HEK293T (cell line): Measurements from ENCODE around the gene NPPA.

Source experiments
- CTCF ChIA-PET: fragments of 350-600 bp; formaldehyde crosslinking; extraction: SDS; loops from one replicate; lab custom pipeline; 2021; ENCODE audit warnings: antibody characterized with exemption, inconsistent platforms; lab: Yijun Ruan, JAX
- POLR2A ChIA-PET: fragments of 350-600 bp; formaldehyde crosslinking; extraction: SDS; loops from one replicate; lab custom pipeline; 2020; ENCODE audit warnings: antibody characterized with exemption, inconsistent platforms; lab: Yijun Ruan, JAX
- DNase-seq: peaks from one replicate; pipeline ENCODE4 v3.0.0; 2012; ENCODE audit warnings: mixed read lengths; ENCODE audit errors: extremely low spot score
- ARNT ChIP-seq: fragments of 450-650 bp; IDR thresholded peaks from 2 replicates; pipeline ENCODE4 v1.6.1; 2017; ENCODE audit warnings: mild to moderate bottlenecking
- BHLHE40 ChIP-seq: fragments of 450-650 bp; IDR thresholded peaks from 2 replicates; pipeline ENCODE4 v1.6.1; 2016; ENCODE audit warnings: mild to moderate bottlenecking, moderate library complexity, borderline replicate concordance
- CTBP1 ChIP-seq: fragments of 450-650 bp; IDR thresholded peaks from 2 replicates; pipeline ENCODE4 v1.6.1; 2016; ENCODE audit warnings: borderline replicate concordance
- ELF4 ChIP-seq: fragments of 450-650 bp; IDR thresholded peaks from 2 replicates; pipeline ENCODE4 v1.6.1; 2017; ENCODE audit warnings: antibody characterized with exemption
- FOXA1 ChIP-seq: fragments of 450-650 bp; IDR thresholded peaks from 2 replicates; pipeline ENCODE4 v1.6.1; 2016; ENCODE audit warnings: mild to moderate bottlenecking
- FOXK2 ChIP-seq: fragments of 450-650 bp; IDR thresholded peaks from 2 replicates; pipeline ENCODE4 v1.6.1; 2016; ENCODE audit warnings: mild to moderate bottlenecking
- FOXM1 ChIP-seq: fragments of 450-650 bp; IDR thresholded peaks from 2 replicates; pipeline ENCODE4 v1.6.1; 2017; ENCODE audit warnings: mild to moderate bottlenecking, borderline replicate concordance
- HDGF ChIP-seq: fragments of 450-650 bp; IDR thresholded peaks from 2 replicates; pipeline ENCODE4 v1.6.1; 2017; ENCODE audit warnings: antibody characterized with exemption, borderline replicate concordance
- L3MBTL2 ChIP-seq: fragments of 450-650 bp; conservative IDR thresholded peaks from 2 replicates; pipeline ENCODE4 v1.6.1; 2016; ENCODE audit warnings: mild to moderate bottlenecking
- LEF1 ChIP-seq: fragments of 450-650 bp; IDR thresholded peaks from 2 replicates; pipeline ENCODE4 v1.6.1; 2017; ENCODE audit warnings: mild to moderate bottlenecking, borderline replicate concordance
- NFRKB ChIP-seq: fragments of 450-650 bp; IDR thresholded peaks from 2 replicates; pipeline ENCODE4 v1.6.1; 2016; ENCODE audit warnings: mild to moderate bottlenecking, moderate library complexity
- SP1 ChIP-seq: fragments of 450-650 bp; IDR thresholded peaks from 2 replicates; pipeline ENCODE4 v1.6.1; 2017
- SUZ12 ChIP-seq: fragments of 450-650 bp; IDR thresholded peaks from 2 replicates; pipeline ENCODE4 v1.6.1; 2016; ENCODE audit warnings: mild to moderate bottlenecking
- TARDBP ChIP-seq: fragments of 450-650 bp; IDR thresholded peaks from 2 replicates; pipeline ENCODE4 v1.6.1; 2016
- ZNF384 ChIP-seq: fragments of 450-650 bp; IDR thresholded peaks from 2 replicates; pipeline ENCODE4 v1.6.1; 2016
- TF ChIP-seq, protein P1 (sequence below): fragments of 450-650 bp; IDR thresholded peaks from 2 replicates; pipeline ENCODE4 v1.6.1; 2016

NPPA gene

GRCh38 chr1:11858613-11858967, 11.0 kb upstream of the NPPA start, which contains the start of gene NPPB:
TSS of gene NPPB (minus strand) at chr1:11858945. CDS start at chr1:11858833, 112 bp downstream.
- POLR2A ChIA-PET: interaction anchor here (1.4 kb wide), 1 partner anchor 50 kb away, joined by 4 read pairs; no protein-coding TSS in a partner anchor
- DNase-seq: no peak
- CTCF ChIA-PET: no interaction called here
- TF ChIP-seq LEF1 (no peak), ZNF384 (no peak), SP1 (no peak), ARNT (no peak), NFRKB (no peak), SUZ12 (no peak), FOXK2 (no peak), L3MBTL2 (no peak), HDGF (no peak), TARDBP (no peak)

DNA sequence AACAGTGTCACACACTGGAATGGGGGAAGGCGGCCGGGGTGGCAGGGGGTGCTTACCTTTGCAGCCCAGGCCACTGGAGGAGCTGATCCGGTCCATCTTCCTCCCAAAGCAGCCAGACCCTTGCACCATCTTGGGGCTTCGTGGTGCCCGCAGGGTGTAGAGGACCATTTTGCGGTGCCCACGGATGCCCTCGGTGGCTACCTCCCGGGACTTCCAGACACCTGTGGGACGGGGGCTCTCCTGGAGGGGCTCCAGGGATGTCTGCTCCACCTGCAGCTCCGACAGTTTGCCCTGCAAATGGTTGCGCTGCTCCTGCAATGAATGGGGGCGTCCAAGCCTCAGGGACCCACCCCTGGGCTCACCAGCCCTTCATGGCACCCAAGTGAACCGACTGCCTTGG, 10.6 kb upstream of the NPPA start:
- ChIA-PET CTCF (no interaction called here), POLR2A (interaction anchor here (1.4 kb wide), 1 partner anchor 51 kb away, joined by 4 read pairs; no protein-coding TSS in a partner anchor)
- TF ChIP-seq SP1: no peak
- no peak for TF ChIP-seq ELF4
- TF ChIP-seq CTBP1: no peak
- TF ChIP-seq LEF1: no peak
- TF ChIP-seq, protein P1, sequence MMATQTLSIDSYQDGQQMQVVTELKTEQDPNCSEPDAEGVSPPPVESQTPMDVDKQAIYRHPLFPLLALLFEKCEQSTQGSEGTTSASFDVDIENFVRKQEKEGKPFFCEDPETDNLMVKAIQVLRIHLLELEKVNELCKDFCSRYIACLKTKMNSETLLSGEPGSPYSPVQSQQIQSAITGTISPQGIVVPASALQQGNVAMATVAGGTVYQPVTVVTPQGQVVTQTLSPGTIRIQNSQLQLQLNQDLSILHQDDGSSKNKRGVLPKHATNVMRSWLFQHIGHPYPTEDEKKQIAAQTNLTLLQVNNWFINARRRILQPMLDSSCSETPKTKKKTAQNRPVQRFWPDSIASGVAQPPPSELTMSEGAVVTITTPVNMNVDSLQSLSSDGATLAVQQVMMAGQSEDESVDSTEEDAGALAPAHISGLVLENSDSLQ: no peak
- no peak for TF ChIP-seq NFRKB
- no peak for TF ChIP-seq ZNF384
- TF ChIP-seq FOXM1: no peak
- TF ChIP-seq FOXA1: no peak
- TF ChIP-seq FOXK2: no peak
- no peak for TF ChIP-seq SUZ12
- TF ChIP-seq TARDBP: no peak
- TF ChIP-seq ARNT: no peak
- TF ChIP-seq L3MBTL2: no peak
- no peak for TF ChIP-seq BHLHE40
- TF ChIP-seq HDGF: no peak
- DNase-seq: no peak

DNA sequence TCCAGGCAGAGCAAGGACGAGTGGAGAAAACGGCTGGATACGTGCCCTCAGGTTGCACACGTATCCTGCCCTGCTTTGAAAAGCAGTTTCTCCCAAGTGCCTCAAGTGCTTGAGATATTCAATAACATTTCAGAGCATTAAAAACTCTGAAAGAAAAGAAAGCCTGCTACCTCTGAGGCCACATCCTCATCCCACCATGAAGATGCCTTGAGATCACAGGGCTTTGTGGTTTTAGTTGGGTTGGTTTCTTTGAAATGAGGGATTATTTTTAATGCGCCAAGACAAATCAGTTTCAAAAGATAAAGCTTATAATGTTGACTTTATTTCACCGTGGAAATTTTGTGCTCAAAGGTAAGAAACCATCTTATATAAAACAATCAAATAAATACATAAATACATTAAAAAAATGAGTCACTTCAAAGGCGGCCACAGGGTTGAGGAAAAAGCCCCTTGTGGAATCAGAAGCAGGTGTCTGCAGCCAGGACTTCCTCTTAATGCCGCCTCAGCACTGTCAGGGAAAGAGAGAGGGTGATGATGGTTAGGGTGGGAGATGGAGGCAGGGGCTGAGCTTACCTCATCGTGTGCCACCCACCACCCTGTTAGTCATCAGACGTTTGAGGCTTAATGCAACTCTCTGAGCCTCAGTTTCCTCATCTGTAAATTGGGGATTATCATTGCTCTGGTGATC, 9.7 kb upstream of the NPPA start:
- POLR2A ChIA-PET: no interaction called here
- no peak for DNase-seq
- CTCF ChIA-PET: no interaction called here
- TF ChIP-seq ARNT (no peak), FOXK2 (no peak), TARDBP (no peak), L3MBTL2 (no peak), HDGF (no peak), FOXM1 (no peak), SUZ12 (no peak), SP1 (no peak), LEF1 (no peak), FOXA1 (no peak), ELF4 (no peak), ZNF384 (no peak), BHLHE40 (no peak), NFRKB (no peak), CTBP1 (no peak)
- TF ChIP-seq, protein P1: no peak

DNA sequence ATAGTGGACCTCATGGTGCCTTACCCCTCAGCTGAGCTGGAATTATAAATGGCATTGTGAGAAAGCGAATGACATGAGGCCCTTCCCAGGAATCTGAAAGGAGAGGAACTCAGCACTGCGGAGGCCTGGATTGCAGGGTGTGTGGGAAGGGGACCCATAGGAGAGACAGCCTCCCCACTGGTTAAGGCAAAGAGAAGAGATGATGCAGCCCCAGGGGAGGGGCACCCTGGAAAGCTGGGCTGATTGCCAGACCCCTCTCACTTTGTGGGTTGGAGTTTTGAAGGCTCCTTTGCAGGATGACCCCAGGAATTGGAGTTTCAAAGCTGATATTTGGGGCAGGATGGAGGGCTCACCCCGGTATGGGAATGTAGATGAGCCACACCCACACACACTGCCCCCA, 9.1 kb upstream of the NPPA start:
- DNase-seq: no peak
- ChIA-PET POLR2A (no interaction called here), CTCF (no interaction called here)

DNA sequence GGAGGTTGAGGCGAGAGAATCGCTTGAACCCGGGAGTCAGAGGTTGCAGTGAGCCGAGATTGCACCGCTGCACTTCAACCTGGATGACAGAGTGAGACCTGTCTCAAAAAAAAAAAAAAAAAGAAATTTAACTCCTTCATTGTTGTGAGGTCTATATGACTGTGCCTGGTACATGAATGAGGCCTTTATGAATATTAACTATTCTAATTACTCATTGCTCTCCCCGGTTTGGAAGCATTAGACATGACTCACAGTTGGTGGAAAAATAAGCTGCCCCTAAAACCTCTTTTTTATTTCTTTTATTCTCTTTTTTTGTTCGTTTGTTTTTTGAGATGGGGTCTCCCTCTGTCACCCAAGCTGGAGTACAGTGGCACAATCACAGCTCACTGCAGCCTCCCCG, 7.8 kb upstream of the NPPA start:
- CTCF ChIA-PET: no interaction called here
- DNase-seq: no peak
- POLR2A ChIA-PET: no interaction called here
- TF ChIP-seq LEF1: no peak
- no peak for TF ChIP-seq ELF4
- TF ChIP-seq FOXK2: no peak
- no peak for TF ChIP-seq FOXA1
- no peak for TF ChIP-seq NFRKB
- no peak for TF ChIP-seq SP1
- no peak for TF ChIP-seq HDGF
- no peak for TF ChIP-seq TARDBP
- no peak for TF ChIP-seq FOXM1
- TF ChIP-seq ZNF384: no peak

More for the DNA sequence above, 9.1 kb upstream of the NPPA start:
- TF ChIP-seq, protein P1: no peak
- TF ChIP-seq TARDBP: no peak
- no peak for TF ChIP-seq ZNF384
- TF ChIP-seq L3MBTL2: no peak
- TF ChIP-seq SP1: no peak
- TF ChIP-seq FOXM1: no peak
- no peak for TF ChIP-seq SUZ12
- TF ChIP-seq FOXA1: no peak
- TF ChIP-seq ELF4: no peak
- TF ChIP-seq ARNT: no peak
- no peak for TF ChIP-seq FOXK2
- no peak for TF ChIP-seq LEF1
- no peak for TF ChIP-seq NFRKB
- no peak for TF ChIP-seq CTBP1
- TF ChIP-seq BHLHE40: no peak
- no peak for TF ChIP-seq HDGF
